Tibial artery (tissue), 4 donors: Measurements from ENCODE around the gene MRPS6.

Source experiments
- DNase-seq, 2 donors: peaks; one replicate each; pipeline ENCODE4 v3.0.0-alpha.2; 2019
- H3K27ac ChIP-seq, 2 donors: fragments of 200-600 bp; sonication (generic) in 1 of 2; 1 replicate in 1 of 2; 2 replicates in 1 of 2; pipeline ENCODE4 v1.5.1; 2018 to 2019; ENCODE audit warnings: mild to moderate bottlenecking in 1 of 2
- H3K27me3 ChIP-seq, 2 donors: fragments of 200-600 bp; sonication (generic) in 1 of 2; one replicate each; pipeline versions ENCODE4 v1.5.1 to v1.6.0; 2016 to 2019
- H3K36me3 ChIP-seq, 3 donors: fragments of 200-600 bp; sonication (generic) in 2 of 3; one replicate each; pipeline ENCODE4 v1.5.1; 2016 to 2019; ENCODE audit warnings: mild to moderate bottlenecking in 2 of 3
- H3K4me1 ChIP-seq, 4 donors: fragments of 200-600 bp; sonication (generic) in 2 of 4; 1 replicate in 3 of 4; 2 replicates in 1 of 4; pipeline ENCODE4 v1.5.1; 2016 to 2019
- H3K4me3 ChIP-seq, 2 donors: fragments of 200-600 bp; sonication (generic) in 1 of 2; 1 replicate in 1 of 2; 2 replicates in 1 of 2; pipeline ENCODE4 v1.5.1; 2018 to 2019; ENCODE audit warnings: mild to moderate bottlenecking in 2 of 2
- H3K9me3 ChIP-seq, 3 donors: fragments of 200-600 bp; sonication (generic) in 1 of 3; one replicate each; pipeline ENCODE4 v1.5.1; 2016 to 2019
- intact Hi-C: fragments of 100-400 bp; cut with DNase I; formaldehyde crosslinking; loops from one replicate; pipeline ENCODE4 v1.15.0; 2023; ENCODE audit warnings: low total_unique reads
- TF ChIP-seq, protein P1 (sequence below), 2 experiments: fragments of 200-600 bp in 1 of 2; fragments of 450-650 bp in 1 of 2; IDR thresholded peaks; one replicate each; pipeline ENCODE4 v1.5.1; 2017 to 2019; ENCODE audit warnings: antibody characterized with exemption in 2 of 2, mild to moderate bottlenecking in 1 of 2, moderate library complexity in 1 of 2

MRPS6 gene

GRCh38 chr21:34113842-34114241 is 40.5 kb downstream of the MRPS6 start:
- H3K27ac ChIP-seq: no peak overlapping the region
- H3K4me1 ChIP-seq: peaks cover 0 to 48% (median 4%) of the 10 kb centered on the region in 4 donors
- H3K4me3 ChIP-seq: no peak overlapping the region
- H3K9me3 ChIP-seq: no peaks in the 10 kb centered on the region
- DNase-seq: no peak
- intact Hi-C loops: no loop called here
- TF ChIP-seq, protein P1, sequence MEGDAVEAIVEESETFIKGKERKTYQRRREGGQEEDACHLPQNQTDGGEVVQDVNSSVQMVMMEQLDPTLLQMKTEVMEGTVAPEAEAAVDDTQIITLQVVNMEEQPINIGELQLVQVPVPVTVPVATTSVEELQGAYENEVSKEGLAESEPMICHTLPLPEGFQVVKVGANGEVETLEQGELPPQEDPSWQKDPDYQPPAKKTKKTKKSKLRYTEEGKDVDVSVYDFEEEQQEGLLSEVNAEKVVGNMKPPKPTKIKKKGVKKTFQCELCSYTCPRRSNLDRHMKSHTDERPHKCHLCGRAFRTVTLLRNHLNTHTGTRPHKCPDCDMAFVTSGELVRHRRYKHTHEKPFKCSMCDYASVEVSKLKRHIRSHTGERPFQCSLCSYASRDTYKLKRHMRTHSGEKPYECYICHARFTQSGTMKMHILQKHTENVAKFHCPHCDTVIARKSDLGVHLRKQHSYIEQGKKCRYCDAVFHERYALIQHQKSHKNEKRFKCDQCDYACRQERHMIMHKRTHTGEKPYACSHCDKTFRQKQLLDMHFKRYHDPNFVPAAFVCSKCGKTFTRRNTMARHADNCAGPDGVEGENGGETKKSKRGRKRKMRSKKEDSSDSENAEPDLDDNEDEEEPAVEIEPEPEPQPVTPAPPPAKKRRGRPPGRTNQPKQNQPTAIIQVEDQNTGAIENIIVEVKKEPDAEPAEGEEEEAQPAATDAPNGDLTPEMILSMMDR (IDR thresholded peaks at IDR 0.05): no peak
- no peaks in the 10 kb centered on the region for H3K27me3 ChIP-seq
- no peaks in the 10 kb centered on the region for H3K36me3 ChIP-seq

DNA sequence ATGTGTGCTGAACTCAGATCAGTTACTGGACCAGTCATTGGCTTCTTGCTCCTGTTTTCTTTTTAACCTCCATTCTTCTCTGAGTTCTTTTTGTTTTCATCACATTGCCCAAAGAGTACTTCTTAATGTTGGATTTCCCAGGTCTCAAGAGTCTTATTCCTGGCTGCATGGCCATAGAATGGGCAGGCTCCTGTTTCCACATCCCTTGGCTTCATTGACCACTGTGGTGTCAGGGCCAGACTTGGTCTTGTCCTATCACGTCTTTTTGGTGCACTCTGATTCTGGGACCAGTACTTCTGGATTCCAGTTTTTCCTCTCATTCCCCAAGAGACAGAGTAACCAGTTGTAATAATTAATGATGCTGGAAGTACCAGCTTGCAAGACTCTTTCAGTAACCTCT is 41.8 kb downstream of the MRPS6 start:
- no peak overlapping the region for H3K4me3 ChIP-seq
- peaks cover 0 to 47% (median 4%) of the 10 kb centered on the region in 4 donors for H3K4me1 ChIP-seq
- no peaks in the 10 kb centered on the region for H3K27me3 ChIP-seq
- DNase-seq: no peak
- intact Hi-C loops: no loop called here
- no peaks in the 10 kb centered on the region for H3K9me3 ChIP-seq
- no peaks in the 10 kb centered on the region for H3K36me3 ChIP-seq
- H3K27ac ChIP-seq: no peak overlapping the region
- TF ChIP-seq, protein P1 (IDR thresholded peaks at IDR 0.05): no peak

GRCh38 chr21:34116569-34116968 is 43.2 kb downstream of the MRPS6 start:
- no peak overlapping the region for H3K27ac ChIP-seq
- TF ChIP-seq, protein P1 (IDR thresholded peaks at IDR 0.05): no peak
- H3K36me3 ChIP-seq: no peaks in the 10 kb centered on the region
- no peaks in the 10 kb centered on the region for H3K27me3 ChIP-seq
- H3K4me3 ChIP-seq: no peak overlapping the region
- no peaks in the 10 kb centered on the region for H3K9me3 ChIP-seq
- peaks cover 0 to 49% (median 3%) of the 10 kb centered on the region in 4 donors for H3K4me1 ChIP-seq
- intact Hi-C loops: no loop called here
- no peak for DNase-seq

GRCh38 chr21:34120867-34121266 is 47.5 kb downstream of the MRPS6 start:
- Histone ChIP-seq H3K27ac (no peak overlapping the region), H3K36me3 (peaks cover 0 to 3% (median under 1%) of the 10 kb centered on the region in 3 donors), H3K4me3 (no peak overlapping the region), H3K9me3 (no peaks in the 10 kb centered on the region), H3K4me1 (peaks cover 0 to 71% (median 20%) of the 10 kb centered on the region in 4 donors), H3K27me3 (no peaks in the 10 kb centered on the region)
- intact Hi-C loops: no loop called here
- no peak for DNase-seq
- TF ChIP-seq, protein P1 (IDR thresholded peaks at IDR 0.05): no peak

DNA sequence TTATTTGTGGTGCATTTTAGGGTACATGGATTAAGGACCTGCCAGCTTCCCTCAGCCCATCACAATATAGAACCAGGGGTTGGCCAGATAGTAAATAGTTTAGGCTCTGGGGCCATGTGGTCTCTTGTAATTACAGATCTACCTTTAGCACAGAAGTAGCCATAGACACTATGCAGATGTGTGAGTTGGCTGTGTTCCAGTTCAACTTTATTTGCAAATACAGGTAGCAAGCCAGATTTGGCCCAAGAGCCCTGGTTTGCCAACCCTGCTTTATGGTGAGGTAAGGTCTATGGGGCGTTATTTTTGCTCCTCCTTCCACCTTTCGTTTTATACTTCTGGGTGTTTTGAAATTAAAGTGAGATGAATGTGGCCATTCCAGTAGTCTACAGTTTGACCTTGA is 48.7 kb downstream of the MRPS6 start:
- Histone ChIP-seq H3K27me3 (no peaks in the 10 kb centered on the region), H3K9me3 (no peaks in the 10 kb centered on the region), H3K36me3 (peaks cover 10% of the 10 kb centered on the region in 3 donors), H3K4me3 (no peak overlapping the region), H3K4me1 (peaks cover 0 to 83% (median 26%) of the 10 kb centered on the region in 4 donors), H3K27ac (peak overlapping the region in 1 of 2 donors; percentile 27)
- intact Hi-C loops: no loop called here
- DNase-seq: no peak
- TF ChIP-seq, protein P1 (IDR thresholded peaks at IDR 0.05): no peak

- DNase-seq: no peak
- TF ChIP-seq, protein P1 (IDR thresholded peaks at IDR 0.05): no peak
Observed at GRCh38 chr21:34123609-34124008, 50.2 kb downstream of the MRPS6 start.

More at GRCh38 chr21:34123609-34124008, 50.2 kb downstream of the MRPS6 start:
- intact Hi-C loops: no loop called here
- no peak overlapping the region for H3K4me3 ChIP-seq
- H3K4me1 ChIP-seq: peaks cover 4 to 95% (median 38%) of the 10 kb centered on the region in 4 donors
- peak overlapping the region; percentile 27 to 34 for H3K27ac ChIP-seq
- peaks cover 10% of the 10 kb centered on the region in 3 donors for H3K36me3 ChIP-seq
- no peaks in the 10 kb centered on the region for H3K9me3 ChIP-seq
- H3K27me3 ChIP-seq: no peaks in the 10 kb centered on the region
